Measurements from ENCODE around the gene PGS1.

The PGS1 gene

DNA sequence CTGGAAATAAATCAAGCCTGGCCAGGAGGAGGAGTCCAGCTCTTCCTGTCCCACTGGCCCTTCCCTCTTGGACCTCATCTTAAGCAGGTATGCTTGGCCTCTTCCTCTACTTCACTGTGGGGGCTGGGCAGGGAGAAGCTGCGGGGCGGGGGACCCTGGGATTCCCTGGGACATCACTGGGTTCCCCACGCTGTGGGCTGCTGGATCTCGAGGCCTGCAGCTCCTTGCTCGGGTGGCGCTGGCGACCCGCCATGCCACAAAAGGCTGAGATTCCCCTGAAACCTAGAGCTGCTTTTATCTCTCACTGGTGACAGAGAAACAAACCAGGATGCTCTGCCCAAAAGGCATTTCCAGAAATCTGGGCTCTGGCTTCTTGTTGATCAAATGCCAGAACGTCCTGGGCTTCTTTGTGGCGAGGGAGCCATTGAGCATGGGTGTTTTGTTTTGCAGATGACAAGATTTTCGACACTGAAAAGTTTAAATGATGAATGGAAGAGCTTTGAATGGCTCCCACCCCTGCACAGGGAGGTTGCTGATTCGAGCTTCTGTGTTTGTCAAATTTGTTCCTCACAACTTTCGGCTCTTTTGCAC lies 8.6 kb upstream of the PGS1 start:
- POLR2A ChIA-PET (ENCODE audit: low non-redundant PET), result no interaction called here
- CTCF ChIA-PET, result interaction anchor here (0.6 to 1.7 kb wide), 4 partner anchors 9 to 338 kb away, joined by 4 to 18 read pairs (median 7); no protein-coding TSS in a partner anchor
- no peak for DNase-seq (ENCODE audit: low spot score)
- TF ChIP-seq, protein P1, sequence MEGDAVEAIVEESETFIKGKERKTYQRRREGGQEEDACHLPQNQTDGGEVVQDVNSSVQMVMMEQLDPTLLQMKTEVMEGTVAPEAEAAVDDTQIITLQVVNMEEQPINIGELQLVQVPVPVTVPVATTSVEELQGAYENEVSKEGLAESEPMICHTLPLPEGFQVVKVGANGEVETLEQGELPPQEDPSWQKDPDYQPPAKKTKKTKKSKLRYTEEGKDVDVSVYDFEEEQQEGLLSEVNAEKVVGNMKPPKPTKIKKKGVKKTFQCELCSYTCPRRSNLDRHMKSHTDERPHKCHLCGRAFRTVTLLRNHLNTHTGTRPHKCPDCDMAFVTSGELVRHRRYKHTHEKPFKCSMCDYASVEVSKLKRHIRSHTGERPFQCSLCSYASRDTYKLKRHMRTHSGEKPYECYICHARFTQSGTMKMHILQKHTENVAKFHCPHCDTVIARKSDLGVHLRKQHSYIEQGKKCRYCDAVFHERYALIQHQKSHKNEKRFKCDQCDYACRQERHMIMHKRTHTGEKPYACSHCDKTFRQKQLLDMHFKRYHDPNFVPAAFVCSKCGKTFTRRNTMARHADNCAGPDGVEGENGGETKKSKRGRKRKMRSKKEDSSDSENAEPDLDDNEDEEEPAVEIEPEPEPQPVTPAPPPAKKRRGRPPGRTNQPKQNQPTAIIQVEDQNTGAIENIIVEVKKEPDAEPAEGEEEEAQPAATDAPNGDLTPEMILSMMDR (conservative IDR thresholded peaks at IDR 0.05; ENCODE audit: low read depth), result no peak
- no peak overlapping the region for H3K27ac ChIP-seq

DNA sequence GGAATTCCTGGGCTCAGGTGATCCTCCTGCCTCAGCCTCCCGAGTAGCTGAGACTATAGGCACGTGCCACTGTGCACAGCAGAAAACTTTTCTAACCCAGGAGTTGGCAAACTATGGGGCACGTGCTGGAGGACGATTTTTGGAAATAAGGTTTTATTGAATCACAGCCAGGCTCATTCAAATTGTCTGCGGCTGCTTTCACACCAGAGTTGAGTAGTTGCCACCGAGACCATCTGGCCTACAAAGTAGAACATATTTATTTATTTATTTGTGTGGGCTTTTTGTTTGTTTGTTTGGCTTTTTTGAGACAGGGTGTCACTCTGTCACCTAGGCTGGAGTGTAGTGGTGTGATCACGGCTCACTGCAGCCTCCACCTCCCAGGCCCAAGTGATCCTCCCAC lies 7.4 kb upstream of the PGS1 start:
- DNase-seq (ENCODE audit: low spot score), result no peak
- ChIA-PET POLR2A (ENCODE audit: low non-redundant PET) (no interaction called here), CTCF (interaction anchor here (1.7 kb wide), 1 partner anchor 51 kb away, joined by 10 read pairs; no protein-coding TSS in a partner anchor)
- TF ChIP-seq, protein P1 (conservative IDR thresholded peaks at IDR 0.05; ENCODE audit: low read depth), result no peak
- no peak overlapping the region for H3K27ac ChIP-seq

DNA sequence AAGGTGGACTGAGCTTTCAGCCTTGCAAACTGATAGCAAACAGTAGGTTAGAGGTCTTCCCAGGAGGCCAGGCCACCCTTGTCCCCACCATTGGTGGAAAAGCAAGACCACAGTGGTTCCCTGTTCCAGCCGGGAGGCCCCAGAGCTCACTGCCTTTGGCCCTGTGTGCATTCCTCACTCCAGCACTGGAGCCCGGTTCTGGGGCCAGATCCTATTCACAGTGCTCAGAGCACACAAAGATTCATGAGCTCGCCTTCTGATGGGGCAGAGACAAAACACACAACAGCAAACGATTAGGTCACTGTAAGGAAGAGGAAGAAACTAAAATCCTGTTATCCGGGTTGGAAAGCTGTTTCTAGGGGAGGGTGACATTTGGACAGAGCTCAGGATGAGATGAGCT lies 5.6 kb upstream of the PGS1 start:
- DNase-seq (ENCODE audit: low spot score), result no peak
- TF ChIP-seq, protein P1 (conservative IDR thresholded peaks at IDR 0.05; ENCODE audit: low read depth), result no peak
- ChIA-PET POLR2A (ENCODE audit: low non-redundant PET) (interaction anchor here (0.5 kb wide), 1 partner anchor 192 kb away, joined by 3 read pairs; no protein-coding TSS in a partner anchor), CTCF (interaction anchor here (1.3 kb wide), 1 partner anchor 12 kb away, joined by 5 read pairs; no protein-coding TSS in a partner anchor)
- H3K27ac ChIP-seq, result no peak overlapping the region

DNA sequence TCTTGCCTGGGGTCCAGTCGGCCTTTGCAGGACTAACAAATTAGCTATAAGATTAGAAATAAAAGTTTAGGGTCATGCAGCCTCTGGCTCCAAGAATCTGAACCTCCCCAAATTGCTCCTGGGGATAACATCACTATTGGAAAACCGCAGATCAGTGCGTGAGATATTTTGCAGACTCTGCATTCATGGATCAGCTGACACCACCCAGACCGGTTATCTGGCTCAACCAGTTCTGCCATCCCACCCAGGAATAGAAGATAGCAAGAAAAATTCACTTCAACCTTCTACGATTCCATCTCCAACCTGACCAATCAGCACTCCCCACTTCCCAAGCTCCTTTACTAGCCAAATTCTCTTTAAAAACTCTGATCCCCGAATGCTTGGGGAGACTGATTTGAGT lies 4.3 kb upstream of the PGS1 start:
- POLR2A ChIA-PET (ENCODE audit: low non-redundant PET), result no interaction called here
- CTCF ChIA-PET, result interaction anchor here (1.8 kb wide), 1 partner anchor 13 kb away, joined by 6 read pairs; no protein-coding TSS in a partner anchor
- H3K27ac ChIP-seq, result no peak overlapping the region
- TF ChIP-seq, protein P1 (conservative IDR thresholded peaks at IDR 0.05; ENCODE audit: low read depth), result no peak
- DNase-seq (ENCODE audit: low spot score), result no peak

DNA sequence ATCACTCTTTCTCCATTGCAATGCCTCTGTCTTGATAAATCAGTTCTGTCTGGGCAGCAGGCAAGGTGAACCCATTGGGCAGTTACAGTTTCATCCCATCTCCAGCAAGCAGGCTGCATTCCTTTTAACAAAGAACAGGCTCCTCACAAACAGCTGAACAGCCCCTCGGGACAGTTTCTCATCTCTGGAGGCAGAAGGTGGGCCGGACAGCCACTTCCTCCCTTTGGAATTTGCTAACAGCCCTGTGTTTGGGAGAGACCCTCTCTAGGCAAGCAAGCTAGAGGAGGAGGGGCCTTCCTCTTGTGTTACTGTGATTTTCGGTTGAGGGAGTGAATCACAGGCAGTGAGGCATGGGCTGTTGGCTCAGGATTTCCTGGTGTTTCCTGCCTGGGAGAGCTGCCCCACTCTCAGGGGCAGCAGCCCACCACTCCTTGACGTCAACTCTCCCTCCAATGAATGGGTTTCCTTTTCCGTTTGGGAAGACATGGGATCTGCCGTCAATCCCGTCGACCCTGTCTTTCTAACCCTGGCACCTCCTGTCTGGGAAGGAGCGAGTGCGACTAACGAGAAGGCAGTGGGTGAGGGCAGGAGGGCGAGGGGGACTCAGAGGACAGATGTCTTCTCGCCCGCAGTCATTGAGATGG lies 3.7 kb upstream of the PGS1 start:
- peak overlapping the region; percentile 71 for H3K27ac ChIP-seq
- DNase-seq (ENCODE audit: low spot score), result no peak
- POLR2A ChIA-PET (ENCODE audit: low non-redundant PET), result no interaction called here
- TF ChIP-seq, protein P1 (conservative IDR thresholded peaks at IDR 0.05; ENCODE audit: low read depth), result no peak
- CTCF ChIA-PET, result interaction anchor here (1.8 kb wide), 1 partner anchor 14 kb away, joined by 6 read pairs; no protein-coding TSS in a partner anchor

DNA sequence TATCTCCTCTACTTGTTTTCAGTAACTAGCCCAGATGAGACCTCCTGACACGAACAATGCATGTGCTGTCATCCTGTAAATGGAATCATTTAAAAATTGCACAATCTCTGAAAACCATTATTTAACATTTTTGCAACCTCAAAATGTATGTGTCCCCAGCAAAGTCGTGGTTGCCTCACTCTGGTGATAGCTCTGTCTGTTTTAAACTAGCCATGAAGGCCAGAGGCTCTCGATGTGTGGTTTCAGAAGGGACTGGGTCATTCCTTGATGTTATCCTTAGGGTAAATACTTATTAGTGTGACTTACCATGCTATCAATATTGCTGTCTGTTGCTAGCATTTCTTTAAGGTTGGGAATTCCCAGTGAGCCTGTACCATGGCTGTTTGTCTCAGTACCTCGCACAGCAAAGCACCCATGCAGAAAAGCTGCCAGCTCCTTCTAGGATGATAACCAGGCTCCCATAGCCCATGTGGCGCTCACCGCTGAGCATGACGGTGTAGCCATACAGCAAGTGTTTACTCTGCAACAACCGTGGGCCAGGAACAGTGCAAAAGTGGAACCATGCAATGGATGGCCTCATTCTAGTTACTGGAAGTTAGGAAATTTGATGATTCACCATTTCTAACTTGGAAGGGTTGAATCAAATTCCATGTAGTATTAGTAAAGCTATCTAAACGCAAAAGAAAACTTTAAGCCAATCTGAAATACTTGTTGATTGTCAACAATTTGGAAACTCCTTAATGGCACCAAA lies 2.9 kb upstream of the PGS1 start:
- POLR2A ChIA-PET (ENCODE audit: low non-redundant PET), result no interaction called here
- DNase-seq (ENCODE audit: low spot score), result peak; percentile 78
- TF ChIP-seq, protein P1 (conservative IDR thresholded peaks at IDR 0.05; ENCODE audit: low read depth), result no peak
- CTCF ChIA-PET, result interaction anchor here (0.5 to 1.8 kb wide), 3 partner anchors 10 to 57 kb away, joined by 3 to 6 read pairs (median 3); no protein-coding TSS in a partner anchor
- H3K27ac ChIP-seq, result peak overlapping the region; percentile 71
